GM12878 (cell line): Measurements from ENCODE around the gene SLC9A7. TPM values are rescaled to one million over a fixed set of nuclear protein-coding genes. Genes with fewer than 3 reads are reported as not detected.

Experiments used
- YY1 ChIP-seq: IDR thresholded peaks from 2 replicates; pipeline ENCODE4 v1.6.1; 2011; ENCODE audit warnings: low read depth, mild to moderate bottlenecking, low read length
- ZNF24 ChIP-seq: fragments of 450-650 bp; IDR thresholded peaks from 2 replicates; pipeline ENCODE4 v1.6.1; 2017; ENCODE audit warnings: antibody characterized with exemption, mild to moderate bottlenecking
- polyA plus RNA-seq, 11 experiments: library from polyadenylated mRNA; depleted of rRNA in 4 of 11; unstranded in 6 of 11; stranded (reverse) in 5 of 11; fragments of >200 nt; fragmentation: Nextera tagmentation in 4 of 11; fragmentation: Illumina TruSeq in 1 of 11; extraction: Ambion mirVana in 4 of 11; extraction: Trizol in 1 of 11; gene quantifications; 1 replicate in 1 of 11; 2 replicates in 10 of 11; pipeline versions ENCODE4 v1.2.1 to v1.2.3, GENCODE V29; 2011 to 2016; ENCODE audit warnings: inconsistent platforms in 2 of 11, missing spikeins in 2 of 11, low read depth in 1 of 11
- total RNA-seq, 4 experiments: library from RNA; depleted of rRNA in 3 of 4; stranded (reverse); fragments of >200 nt in 3 of 4; fragmentation: Illumina TruSeq in 1 of 4; extraction: Trizol in 1 of 4; gene quantifications; 2 replicates each; pipeline versions ENCODE4 v1.2.1 to v1.2.3, GENCODE V29; 2013 to 2021
- TF ChIP-seq, protein P1 (sequence below): IDR thresholded peaks from 2 replicates; pipeline ENCODE4 v1.6.1; 2012; ENCODE audit warnings: mild to moderate bottlenecking, low read depth, low read length
- TF ChIP-seq, protein P2 (sequence below): fragments of 150-350 bp; IDR thresholded peaks from 2 replicates; pipeline ENCODE4 v1.6.1; 2016; ENCODE audit warnings: low read depth, low read length

SLC9A7 gene
- total and polyA plus RNA-seq, 10 of the 15 experiments (the other 5 are each of a cell fraction or from before 2014, with no cell fraction given): 5.0 to 62.8 (median 30.5) TPM

DNA sequence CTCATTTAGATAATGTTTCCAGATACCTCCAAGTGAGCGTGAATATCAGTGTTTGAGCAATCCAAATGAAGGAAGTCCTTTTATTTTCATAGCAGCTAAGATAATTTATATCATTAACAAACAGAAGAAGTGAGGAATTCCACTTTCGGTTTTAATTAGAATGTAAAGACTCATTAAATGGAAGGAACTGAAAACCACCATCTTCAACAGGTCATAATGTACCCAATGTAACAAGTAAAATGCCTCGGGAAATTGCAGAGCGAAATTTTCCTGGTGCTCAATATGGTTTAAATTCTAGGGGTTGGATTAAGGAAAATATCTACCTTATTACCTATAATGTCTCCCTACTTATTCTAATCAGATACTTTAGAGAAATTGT is 33.9 kb upstream of the SLC9A7 start (continued):
- TF ChIP-seq, protein P1, sequence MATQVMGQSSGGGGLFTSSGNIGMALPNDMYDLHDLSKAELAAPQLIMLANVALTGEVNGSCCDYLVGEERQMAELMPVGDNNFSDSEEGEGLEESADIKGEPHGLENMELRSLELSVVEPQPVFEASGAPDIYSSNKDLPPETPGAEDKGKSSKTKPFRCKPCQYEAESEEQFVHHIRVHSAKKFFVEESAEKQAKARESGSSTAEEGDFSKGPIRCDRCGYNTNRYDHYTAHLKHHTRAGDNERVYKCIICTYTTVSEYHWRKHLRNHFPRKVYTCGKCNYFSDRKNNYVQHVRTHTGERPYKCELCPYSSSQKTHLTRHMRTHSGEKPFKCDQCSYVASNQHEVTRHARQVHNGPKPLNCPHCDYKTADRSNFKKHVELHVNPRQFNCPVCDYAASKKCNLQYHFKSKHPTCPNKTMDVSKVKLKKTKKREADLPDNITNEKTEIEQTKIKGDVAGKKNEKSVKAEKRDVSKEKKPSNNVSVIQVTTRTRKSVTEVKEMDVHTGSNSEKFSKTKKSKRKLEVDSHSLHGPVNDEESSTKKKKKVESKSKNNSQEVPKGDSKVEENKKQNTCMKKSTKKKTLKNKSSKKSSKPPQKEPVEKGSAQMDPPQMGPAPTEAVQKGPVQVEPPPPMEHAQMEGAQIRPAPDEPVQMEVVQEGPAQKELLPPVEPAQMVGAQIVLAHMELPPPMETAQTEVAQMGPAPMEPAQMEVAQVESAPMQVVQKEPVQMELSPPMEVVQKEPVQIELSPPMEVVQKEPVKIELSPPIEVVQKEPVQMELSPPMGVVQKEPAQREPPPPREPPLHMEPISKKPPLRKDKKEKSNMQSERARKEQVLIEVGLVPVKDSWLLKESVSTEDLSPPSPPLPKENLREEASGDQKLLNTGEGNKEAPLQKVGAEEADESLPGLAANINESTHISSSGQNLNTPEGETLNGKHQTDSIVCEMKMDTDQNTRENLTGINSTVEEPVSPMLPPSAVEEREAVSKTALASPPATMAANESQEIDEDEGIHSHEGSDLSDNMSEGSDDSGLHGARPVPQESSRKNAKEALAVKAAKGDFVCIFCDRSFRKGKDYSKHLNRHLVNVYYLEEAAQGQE: no peak
- TF ChIP-seq, protein P2, sequence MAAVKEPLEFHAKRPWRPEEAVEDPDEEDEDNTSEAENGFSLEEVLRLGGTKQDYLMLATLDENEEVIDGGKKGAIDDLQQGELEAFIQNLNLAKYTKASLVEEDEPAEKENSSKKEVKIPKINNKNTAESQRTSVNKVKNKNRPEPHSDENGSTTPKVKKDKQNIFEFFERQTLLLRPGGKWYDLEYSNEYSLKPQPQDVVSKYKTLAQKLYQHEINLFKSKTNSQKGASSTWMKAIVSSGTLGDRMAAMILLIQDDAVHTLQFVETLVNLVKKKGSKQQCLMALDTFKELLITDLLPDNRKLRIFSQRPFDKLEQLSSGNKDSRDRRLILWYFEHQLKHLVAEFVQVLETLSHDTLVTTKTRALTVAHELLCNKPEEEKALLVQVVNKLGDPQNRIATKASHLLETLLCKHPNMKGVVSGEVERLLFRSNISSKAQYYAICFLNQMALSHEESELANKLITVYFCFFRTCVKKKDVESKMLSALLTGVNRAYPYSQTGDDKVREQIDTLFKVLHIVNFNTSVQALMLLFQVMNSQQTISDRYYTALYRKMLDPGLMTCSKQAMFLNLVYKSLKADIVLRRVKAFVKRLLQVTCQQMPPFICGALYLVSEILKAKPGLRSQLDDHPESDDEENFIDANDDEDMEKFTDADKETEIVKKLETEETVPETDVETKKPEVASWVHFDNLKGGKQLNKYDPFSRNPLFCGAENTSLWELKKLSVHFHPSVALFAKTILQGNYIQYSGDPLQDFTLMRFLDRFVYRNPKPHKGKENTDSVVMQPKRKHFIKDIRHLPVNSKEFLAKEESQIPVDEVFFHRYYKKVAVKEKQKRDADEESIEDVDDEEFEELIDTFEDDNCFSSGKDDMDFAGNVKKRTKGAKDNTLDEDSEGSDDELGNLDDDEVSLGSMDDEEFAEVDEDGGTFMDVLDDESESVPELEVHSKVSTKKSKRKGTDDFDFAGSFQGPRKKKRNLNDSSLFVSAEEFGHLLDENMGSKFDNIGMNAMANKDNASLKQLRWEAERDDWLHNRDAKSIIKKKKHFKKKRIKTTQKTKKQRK: no peak
- no peak for TF ChIP-seq YY1
- TF ChIP-seq ZNF24: no peak
